ENCODE measurements around the gene FBXO5. TPM values are rescaled to one million over a fixed set of nuclear protein-coding genes. Genes with fewer than 3 reads are reported as not detected.

FBXO5 gene
- polyA plus RNA-seq, 1 donor (not counting 4 experiments of a cell fraction or from before 2014, with no cell fraction given): 9.0 TPM

DNA sequence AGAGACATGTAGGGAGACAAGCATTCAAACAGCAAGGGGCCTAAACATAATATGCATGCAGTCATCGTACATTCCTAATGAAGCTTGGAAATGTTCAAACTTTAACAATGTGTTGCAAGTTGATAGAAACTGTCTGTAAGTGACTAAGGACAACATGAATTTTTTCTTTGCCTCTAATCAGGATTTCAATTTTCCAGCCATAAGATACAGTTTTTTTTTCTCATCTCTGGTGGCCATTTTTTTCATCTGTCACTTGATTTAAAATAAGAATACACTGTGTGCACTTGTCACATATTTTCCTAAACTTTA, 41.8 kb upstream of the FBXO5 start:
- H3K79me2 ChIP-seq (ENCODE audit: control insufficient read depth, insufficient read depth, low read length): no peaks in the 10 kb centered on the region
- H3K9me3 ChIP-seq (ENCODE audit: control insufficient read depth, low read depth, low read length): no peaks in the 10 kb centered on the region
- no peak overlapping the region for H3K4me2 ChIP-seq (ENCODE audit: control insufficient read depth, extremely low read depth, insufficient read depth, low read depth, low read length)
- dilution Hi-C loops (cut with MboI; ENCODE audit: extremely low pct_ligation_motif_present, low sequenced_read_pairs): loop anchor here (25.0 kb wide), 1 partner anchor 188 kb away; no protein-coding TSS in a partner anchor
- DNase-seq (ENCODE audit: low read depth, low spot score): no peak
- TF ChIP-seq EZH2 (IDR thresholded peaks at IDR 0.05; ENCODE audit: low read length): no peak
- TF ChIP-seq, protein P1, sequence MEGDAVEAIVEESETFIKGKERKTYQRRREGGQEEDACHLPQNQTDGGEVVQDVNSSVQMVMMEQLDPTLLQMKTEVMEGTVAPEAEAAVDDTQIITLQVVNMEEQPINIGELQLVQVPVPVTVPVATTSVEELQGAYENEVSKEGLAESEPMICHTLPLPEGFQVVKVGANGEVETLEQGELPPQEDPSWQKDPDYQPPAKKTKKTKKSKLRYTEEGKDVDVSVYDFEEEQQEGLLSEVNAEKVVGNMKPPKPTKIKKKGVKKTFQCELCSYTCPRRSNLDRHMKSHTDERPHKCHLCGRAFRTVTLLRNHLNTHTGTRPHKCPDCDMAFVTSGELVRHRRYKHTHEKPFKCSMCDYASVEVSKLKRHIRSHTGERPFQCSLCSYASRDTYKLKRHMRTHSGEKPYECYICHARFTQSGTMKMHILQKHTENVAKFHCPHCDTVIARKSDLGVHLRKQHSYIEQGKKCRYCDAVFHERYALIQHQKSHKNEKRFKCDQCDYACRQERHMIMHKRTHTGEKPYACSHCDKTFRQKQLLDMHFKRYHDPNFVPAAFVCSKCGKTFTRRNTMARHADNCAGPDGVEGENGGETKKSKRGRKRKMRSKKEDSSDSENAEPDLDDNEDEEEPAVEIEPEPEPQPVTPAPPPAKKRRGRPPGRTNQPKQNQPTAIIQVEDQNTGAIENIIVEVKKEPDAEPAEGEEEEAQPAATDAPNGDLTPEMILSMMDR (optimal IDR thresholded peaks at IDR 0.05 in 1 of 3, IDR thresholded peaks at IDR 0.05 in 1 of 3, conservative IDR thresholded peaks at IDR 0.05 in 1 of 3; ENCODE audit: extremely low read depth in 1 of 3, insufficient read depth in 2 of 3, low read length in 3 of 3): no peak
- no peaks in the 10 kb centered on the region for H4K20me1 ChIP-seq (ENCODE audit: control insufficient read depth, extremely low read depth, insufficient read depth, low read length)
- H3K27ac ChIP-seq (ENCODE audit: control insufficient read depth, insufficient read depth, low read length): no peak overlapping the region
- no peak overlapping the region for H3K9ac ChIP-seq (ENCODE audit: control insufficient read depth, extremely low read depth, insufficient read depth, low read length)
- no peak overlapping the region for H2AFZ ChIP-seq (ENCODE audit: control insufficient read depth, low read length)
- no peaks in the 10 kb centered on the region for H3K27me3 ChIP-seq (ENCODE audit: control insufficient read depth, extremely low read depth, insufficient read depth, low read length)
- H3K4me1 ChIP-seq (ENCODE audit: control insufficient read depth, extremely low read depth, insufficient read depth, low read length): no peaks in the 10 kb centered on the region
- no peaks in the 10 kb centered on the region for H3K36me3 ChIP-seq (ENCODE audit: control insufficient read depth in 2 of 2, extremely low read depth in 1 of 2, insufficient read depth in 2 of 2, low read length in 2 of 2)
- H3K4me3 ChIP-seq (ENCODE audit: control insufficient read depth in 2 of 3, extremely low read depth in 1 of 3, insufficient read depth in 2 of 3, low read depth in 1 of 3, low read length in 3 of 3): no peak overlapping the region
- FAIRE-seq: no peak
- H3K9me1 ChIP-seq (ENCODE audit: control insufficient read depth, extremely low read depth, insufficient read depth, low read length): no peaks in the 10 kb centered on the region

- Histone ChIP-seq H3K9me1 (ENCODE audit: control insufficient read depth, extremely low read depth, insufficient read depth, low read length) (no peaks in the 10 kb centered on the region), H3K27me3 (ENCODE audit: control insufficient read depth, extremely low read depth, insufficient read depth, low read length) (no peaks in the 10 kb centered on the region), H3K4me3 (ENCODE audit: control insufficient read depth in 2 of 3, extremely low read depth in 1 of 3, insufficient read depth in 2 of 3, low read depth in 1 of 3, low read length in 3 of 3) (no peak overlapping the region), H3K4me2 (ENCODE audit: control insufficient read depth, extremely low read depth, insufficient read depth, low read depth, low read length) (no peak overlapping the region), H3K4me1 (ENCODE audit: control insufficient read depth, extremely low read depth, insufficient read depth, low read length) (no peaks in the 10 kb centered on the region), H4K20me1 (ENCODE audit: control insufficient read depth, extremely low read depth, insufficient read depth, low read length) (no peaks in the 10 kb centered on the region), H3K36me3 (ENCODE audit: control insufficient read depth in 2 of 2, extremely low read depth in 1 of 2, insufficient read depth in 2 of 2, low read length in 2 of 2) (no peaks in the 10 kb centered on the region), H3K27ac (ENCODE audit: control insufficient read depth, insufficient read depth, low read length) (no peak overlapping the region), H3K9me3 (ENCODE audit: control insufficient read depth, low read depth, low read length) (no peaks in the 10 kb centered on the region), H2AFZ (ENCODE audit: control insufficient read depth, low read length) (no peak overlapping the region), H3K9ac (ENCODE audit: control insufficient read depth, extremely low read depth, insufficient read depth, low read length) (no peak overlapping the region), H3K79me2 (ENCODE audit: control insufficient read depth, insufficient read depth, low read length) (no peaks in the 10 kb centered on the region)
- DNase-seq (ENCODE audit: low read depth, low spot score) (no peak), FAIRE-seq (peak; percentile 96)
- dilution Hi-C loops (cut with MboI; ENCODE audit: extremely low pct_ligation_motif_present, low sequenced_read_pairs): no loop called here
- TF ChIP-seq EZH2 (IDR thresholded peaks at IDR 0.05; ENCODE audit: low read length): no peak
- TF ChIP-seq, protein P1 (optimal IDR thresholded peaks at IDR 0.05 in 1 of 3, IDR thresholded peaks at IDR 0.05 in 1 of 3, conservative IDR thresholded peaks at IDR 0.05 in 1 of 3; ENCODE audit: extremely low read depth in 1 of 3, insufficient read depth in 2 of 3, low read length in 3 of 3): peak; percentile 67 to 81 (median 72)
Measured at GRCh38 chr6:153023977-153024708, 41.3 kb upstream of the FBXO5 start.
